K562 (cell line): ENCODE data around the gene DDX20. TPM values are rescaled to one million over a fixed set of nuclear protein-coding genes. Genes with fewer than 3 reads are reported as not detected.

ENCODE experiments used
- BHLHE40 ChIP-seq: IDR thresholded peaks from 2 replicates; pipeline ENCODE4 v1.6.1; 2011; ENCODE audit warnings: low read length, improper control_type of control experiment
- CBFA2T3 ChIP-seq: fragments of 450-650 bp; IDR thresholded peaks from 2 replicates; pipeline ENCODE4 v1.6.1; 2017
- CBX3 ChIP-seq, 2 experiments: IDR thresholded peaks; 1 replicate in 1 of 2; 2 replicates in 1 of 2; pipeline ENCODE4 v1.6.1; 2012; ENCODE audit warnings: inconsistent platforms in 2 of 2, low read length in 2 of 2, borderline replicate concordance in 1 of 2, control low read depth in 1 of 2
- CBX8 ChIP-seq: fragments of 200-600 bp; sonication (generic); IDR thresholded peaks from 2 replicates; pipeline ENCODE4 v1.6.1; 2012; ENCODE audit warnings: borderline replicate concordance, mixed run types, low read depth, mild to moderate bottlenecking, moderate library complexity, mixed read lengths, low read length, control low read depth, inconsistent platforms; ENCODE audit not compliant: poor library complexity, severe bottlenecking; ENCODE audit errors: extremely low read depth
- DNMT1 ChIP-seq: fragments of 450-650 bp; IDR thresholded peaks from 2 replicates; pipeline ENCODE4 v1.6.1; 2016; ENCODE audit warnings: antibody characterized with exemption, mild to moderate bottlenecking
- ETS2 ChIP-seq: IDR thresholded peaks from 2 replicates; pipeline ENCODE4 v1.6.1; 2016; ENCODE audit warnings: borderline replicate concordance, missing genetic modification characterization, mild to moderate bottlenecking, moderate library complexity, missing compliant biosample characterization; ENCODE audit not compliant: poor library complexity, severe bottlenecking
- GTF2A2 ChIP-seq: IDR thresholded peaks from 2 replicates; pipeline ENCODE4 v1.6.1; 2016; ENCODE audit warnings: mild to moderate bottlenecking, missing genetic modification characterization, missing compliant biosample characterization
- KHSRP ChIP-seq: fragments of 450-650 bp; IDR thresholded peaks from 2 replicates; pipeline ENCODE4 v1.6.1; 2017
- KLF1 ChIP-seq: fragments of 450-650 bp; IDR thresholded peaks from 2 replicates; pipeline ENCODE4 v1.6.1; 2016; ENCODE audit warnings: missing genetic modification characterization, missing compliant biosample characterization
- KLF13 ChIP-seq: fragments of 450-650 bp; IDR thresholded peaks from 2 replicates; pipeline ENCODE4 v1.6.1; 2016; ENCODE audit warnings: missing genetic modification characterization, low read depth, mild to moderate bottlenecking, missing compliant biosample characterization, moderate library complexity, borderline replicate concordance
- NCOA1 ChIP-seq: fragments of 450-650 bp; IDR thresholded peaks from 2 replicates; pipeline ENCODE4 v1.6.1; 2016; ENCODE audit warnings: low read depth
- NR2C1 ChIP-seq, 2 experiments: fragments of 450-650 bp; IDR thresholded peaks; 2 replicates each; pipeline ENCODE4 v1.6.1; 2017; ENCODE audit warnings: mild to moderate bottlenecking in 2 of 2, antibody characterized with exemption in 1 of 2, inconsistent platforms in 1 of 2, missing compliant biosample characterization in 1 of 2, missing genetic modification characterization in 1 of 2
- RBM22 ChIP-seq: fragments of 200-400 bp; formaldehyde crosslinking; IDR thresholded peaks from 2 replicates; pipeline ENCODE4 v1.6.1; 2018; ENCODE audit warnings: low read length, low read depth; ENCODE audit not compliant: poor library complexity, severe bottlenecking
- RNF2 ChIP-seq: sonication (generic); IDR thresholded peaks from 2 replicates; pipeline ENCODE4 v1.6.1; 2016
- SLC30A9 ChIP-seq: fragments of 250-450 bp; sonication (Bioruptor Pico); IDR thresholded peaks from 2 replicates; pipeline ENCODE4 v1.8.0; 2022; ENCODE audit warnings: mild to moderate bottlenecking, moderate library complexity
- SMC3 ChIP-seq: conservative IDR thresholded peaks from 2 replicates; pipeline ENCODE4 v1.6.1; 2011; ENCODE audit warnings: low read depth, low read length, improper control_type of control experiment; ENCODE audit not compliant: insufficient read depth
- SOX6 ChIP-seq: fragments of 450-650 bp; IDR thresholded peaks from 2 replicates; pipeline ENCODE4 v1.6.1; 2014; ENCODE audit warnings: mild to moderate bottlenecking
- SRF ChIP-seq, 2 experiments: fragments of 250-450, 450-650 bp in 1 of 2; sonication (Bioruptor Pico) in 1 of 2; sonication (generic) in 1 of 2; formaldehyde crosslinking; IDR thresholded peaks; 2 replicates each; pipeline versions ENCODE4 v1.5.0 to v1.5.1; 2020 to 2022; ENCODE audit warnings: mild to moderate bottlenecking in 1 of 2, missing genetic modification reagents in 1 of 2
- TCF3 ChIP-seq: sonication (generic); formaldehyde crosslinking; IDR thresholded peaks from 2 replicates; pipeline ENCODE4 v1.4.0; 2020; ENCODE audit warnings: mild to moderate bottlenecking, missing genetic modification reagents
- TCF7 ChIP-seq: sonication (generic); IDR thresholded peaks from 2 replicates; pipeline ENCODE4 v1.6.1; 2016; ENCODE audit warnings: antibody characterized with exemption, borderline replicate concordance
- ZBTB12 ChIP-seq: fragments of 250-450 bp; sonication (Bioruptor Pico); IDR thresholded peaks from 2 replicates; pipeline ENCODE4 v1.4.0; 2020
- ZFP30 ChIP-seq: fragments of 250-450 bp; sonication (Bioruptor Pico); IDR thresholded peaks from 2 replicates; pipeline ENCODE4 v1.8.0; 2022; ENCODE audit warnings: moderate library complexity, mild to moderate bottlenecking, inconsistent platforms, borderline replicate concordance
- ZFPM2 ChIP-seq: fragments of 250-450 bp; sonication (Bioruptor Pico); IDR thresholded peaks from 2 replicates; pipeline ENCODE4 v1.5.1; 2022; ENCODE audit warnings: mild to moderate bottlenecking
- ZNF445 ChIP-seq: fragments of 250-450 bp; sonication (Bioruptor Pico); IDR thresholded peaks from 2 replicates; pipeline ENCODE4 v1.4.0; 2020; ENCODE audit warnings: low read depth, mild to moderate bottlenecking, moderate library complexity
- ZNF511 ChIP-seq: sonication (generic); formaldehyde crosslinking; IDR thresholded peaks from 2 replicates; pipeline ENCODE4 v1.8.0; 2022; ENCODE audit warnings: mild to moderate bottlenecking, missing genetic modification reagents
- ZNF589 ChIP-seq: fragments of 200-800 bp; sonication (Bioruptor generic); IDR thresholded peaks from 2 replicates; pipeline ENCODE4 v1.6.1; 2016; ENCODE audit warnings: low read depth, missing genetic modification characterization, missing compliant biosample characterization
- ZNF644 ChIP-seq: fragments of 200-800 bp; sonication (Bioruptor generic); IDR thresholded peaks from 2 replicates; pipeline ENCODE4 v1.6.1; 2016; ENCODE audit warnings: low read depth, missing genetic modification characterization, missing compliant biosample characterization
- ZNF780A ChIP-seq: fragments of 250-450 bp; sonication (Bioruptor Pico); IDR thresholded peaks from 2 replicates; pipeline ENCODE4 v1.5.0; 2021; ENCODE audit warnings: mild to moderate bottlenecking
- polyA plus RNA-seq, 8 experiments: library from polyadenylated mRNA; depleted of rRNA in 4 of 8; stranded (reverse) in 5 of 8; unstranded in 3 of 8; fragments of >200 nt; fragmentation: Nextera tagmentation in 2 of 8; fragmentation: Illumina TruSeq in 1 of 8; extraction: Ambion mirVana in 2 of 8; extraction: Trizol in 1 of 8; gene quantifications; 2 replicates each; pipeline versions ENCODE4 v1.2.1 to v1.2.3, GENCODE V29; 2011 to 2014; ENCODE audit warnings: inconsistent platforms in 1 of 8, missing spikeins in 1 of 8
- total RNA-seq, 7 experiments: library from RNA; depleted of rRNA in 6 of 7; stranded (reverse); fragments of >200 nt in 6 of 7; fragmentation: Illumina TruSeq in 2 of 7; extraction: Trizol in 2 of 7; gene quantifications; 2 replicates each; pipeline versions ENCODE4 v1.2.1 to v1.2.3, GENCODE V29; 2011 to 2021; ENCODE audit warnings: low replicate concordance in 1 of 7

Gene DDX20
- total and polyA plus RNA-seq, 9 of the 15 experiments (the other 6 are each of a cell fraction or from before 2014, with no cell fraction given): 8.3 to 33.4 (median 24.5) TPM

- no peak for TF ChIP-seq CBX8
- TF ChIP-seq ZNF644 (tag): no peak
- TF ChIP-seq CBFA2T3: peak; percentile 39; the same call in 1 of the 2 replicates
- no peak; the same call in none of the 2 replicates for TF ChIP-seq RNF2
- peak; percentile 14; the same call in 1 of the 2 replicates for TF ChIP-seq NCOA1
- TF ChIP-seq ZNF780A: no peak
- no peak for TF ChIP-seq ZNF445 (CRISPR knock-in tag)
- TF ChIP-seq TCF3 (CRISPR knock-in tag): peak; percentile 34; the same call in 1 of the 2 replicates
- no peak for TF ChIP-seq SLC30A9 (CRISPR knock-in tag)
- TF ChIP-seq ZNF511 (CRISPR knock-in tag): peak; percentile 11; the same call in 1 of the 2 replicates
- peak; percentile 36; the same call in 1 of the 2 replicates for TF ChIP-seq GTF2A2 (tag)
- TF ChIP-seq SMC3: peak; percentile 58
- no peak for TF ChIP-seq ETS2 (tag)
- no peak for TF ChIP-seq SRF (CRISPR knock-in tag; IDR thresholded peaks at IDR 0.05)
- peak in 1 of 2 experiments; percentile 76; a peak in 1 of 3 replicates for TF ChIP-seq CBX3 (IDR thresholded peaks at IDR 0.05; ENCODE audit: borderline replicate concordance in 1 of 2, low read length in 2 of 2)
- TF ChIP-seq KHSRP: no peak
- TF ChIP-seq SOX6: peak; percentile 77
- TF ChIP-seq TCF7: peak; percentile 40; the same call in 1 of the 2 replicates
- peak; percentile 23 for TF ChIP-seq RBM22
- 0 out of 2 replicates have a peak, but pooled peaks have one; percentile 74 for TF ChIP-seq ZNF589 (CRISPR knock-in tag)
- TF ChIP-seq ZBTB12 (CRISPR knock-in tag): peak; percentile 72
- TF ChIP-seq BHLHE40: peak; percentile 97
- peak; percentile 96 for TF ChIP-seq KLF13 (tag)
- TF ChIP-seq NR2C1 (IDR thresholded peaks at IDR 0.05): peak; percentile 73
- peak; percentile 68 for TF ChIP-seq NR2C1 (tag; IDR thresholded peaks at IDR 0.05)
- 0 out of 2 replicates have a peak, but pooled peaks have one; percentile 64 for TF ChIP-seq ZFPM2 (CRISPR knock-in tag)
- no peak for TF ChIP-seq ZFP30
- peak; percentile 93 for TF ChIP-seq KLF1 (tag)
- TF ChIP-seq DNMT1: no peak
Observed at GRCh38 chr1:111755331-111756123, at the start of gene DDX20 (continued).
